ENCODE data around the gene LTB4R. TPM values are rescaled to one million over a fixed set of nuclear protein-coding genes. Genes with fewer than 3 reads are reported as not detected.

LTB4R gene
- total and polyA plus RNA-seq, 9 of the 15 experiments (the other 6 are each of a cell fraction or from before 2014, with no cell fraction given): 0.38 to 10.5 (median 2.8) TPM

- TF ChIP-seq SLC30A9 (CRISPR knock-in tag; IDR thresholded peaks at IDR 0.05) (no peak), MBD2 (IDR thresholded peaks at IDR 0.05; ENCODE audit: borderline replicate concordance, low read depth) (peak; percentile 68), ZFP91 (CRISPR knock-in tag; IDR thresholded peaks at IDR 0.05) (no peak), KAT8 (IDR thresholded peaks at IDR 0.05; ENCODE audit: low read depth) (no peak), ADNP (tag; IDR thresholded peaks at IDR 0.05) (no peak), SIN3A (IDR thresholded peaks at IDR 0.05; ENCODE audit: borderline replicate concordance in 2 of 2, control insufficient read depth in 1 of 2, low read depth in 2 of 2, low read length in 2 of 2) (peak; percentile 96 to 97), RBFOX2 (IDR thresholded peaks at IDR 0.05; ENCODE audit: low read depth, low read length) (peak; percentile 83), HCFC1 (IDR thresholded peaks at IDR 0.05; ENCODE audit: low read depth, low read length) (peak; percentile 84), U2AF1 (optimal IDR thresholded peaks at IDR 0.05; ENCODE audit: low read depth, low read length) (no peak)
Observed at GRCh38 chr14:24299255-24300191, 11.8 kb upstream of the LTB4R start, which contains the start of the genes DHRS1 and NOP9 (continued).

All from K562 (cell line).